Activated naive CD4-positive, alpha-beta T cell treated with anti-CD3 and anti-CD28 coated beads, Interleukin-2, amount 10 ng/mL, durations not matched to agents 5 hours and 36 hours (primary cell): Measurements from ENCODE around the gene CCR2. TPM values are rescaled to one million over a fixed set of nuclear protein-coding genes. Genes with fewer than 3 reads are reported as not detected.

Experiments
- total RNA-seq, 2 experiments: library from RNA; stranded (reverse); gene quantifications; one replicate each; pipeline ENCODE4 v1.2.3, GENCODE V29; 2021

The CCR2 gene
- total RNA-seq, result 10 to 100 TPM; 57.8 to 60.5 TPM

DNA sequence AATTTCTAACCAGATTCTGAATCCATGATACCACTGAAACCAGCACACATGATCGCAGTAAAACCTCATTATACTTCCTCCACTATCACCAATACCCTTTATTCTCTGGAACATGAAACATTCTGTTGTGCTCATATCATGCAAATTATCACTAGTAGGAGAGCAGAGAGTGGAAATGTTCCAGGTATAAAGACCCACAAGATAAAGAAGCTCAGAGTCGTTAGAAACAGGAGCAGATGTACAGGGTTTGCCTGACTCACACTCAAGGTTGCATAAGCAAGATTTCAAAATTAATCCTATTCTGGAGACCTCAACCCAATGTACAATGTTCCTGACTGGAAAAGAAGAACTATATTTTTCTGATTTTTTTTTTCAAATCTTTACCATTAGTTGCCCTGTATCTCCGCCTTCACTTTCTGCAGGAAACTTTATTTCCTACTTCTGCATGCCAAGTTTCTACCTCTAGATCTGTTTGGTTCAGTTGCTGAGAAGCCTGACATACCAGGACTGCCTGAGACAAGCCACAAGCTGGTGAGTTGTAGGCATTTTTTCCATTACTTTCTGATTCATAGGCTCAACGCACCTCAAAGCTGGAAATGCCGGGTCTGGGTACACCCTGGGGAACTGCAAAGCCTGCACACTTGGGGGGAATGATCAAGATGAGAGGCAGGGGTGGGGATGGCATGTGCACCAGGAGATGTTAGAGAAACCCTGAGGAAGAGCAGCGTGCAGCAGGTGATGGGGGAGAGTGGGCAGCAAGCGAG, at the start of gene CCR2:
Gene CCR2 (plus strand): TSS at position 465 of the 764 bp plus-strand sequence. CDS start 3,417 bp downstream, outside the sequence.

DNA sequence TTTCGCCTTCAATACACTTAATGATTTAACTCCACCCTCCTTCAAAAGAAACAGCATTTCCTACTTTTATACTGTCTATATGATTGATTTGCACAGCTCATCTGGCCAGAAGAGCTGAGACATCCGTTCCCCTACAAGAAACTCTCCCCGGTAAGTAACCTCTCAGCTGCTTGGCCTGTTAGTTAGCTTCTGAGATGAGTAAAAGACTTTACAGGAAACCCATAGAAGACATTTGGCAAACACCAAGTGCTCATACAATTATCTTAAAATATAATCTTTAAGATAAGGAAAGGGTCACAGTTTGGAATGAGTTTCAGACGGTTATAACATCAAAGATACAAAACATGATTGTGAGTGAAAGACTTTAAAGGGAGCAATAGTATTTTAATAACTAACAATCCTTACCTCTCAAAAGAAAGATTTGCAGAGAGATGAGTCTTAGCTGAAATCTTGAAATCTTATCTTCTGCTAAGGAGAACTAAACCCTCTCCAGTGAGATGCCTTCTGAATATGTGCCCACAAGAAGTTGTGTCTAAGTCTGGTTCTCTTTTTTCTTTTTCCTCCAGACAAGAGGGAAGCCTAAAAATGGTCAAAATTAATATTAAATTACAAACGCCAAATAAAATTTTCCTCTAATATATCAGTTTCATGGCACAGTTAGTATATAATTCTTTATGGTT, 17.1 kb downstream of the CCR2 start, which contains the start of gene CCR5:
Gene CCR5 (plus strand): TSS at position 108 of the 680 bp plus-strand sequence. CDS start 1,957 bp downstream, outside the sequence.

DNA sequence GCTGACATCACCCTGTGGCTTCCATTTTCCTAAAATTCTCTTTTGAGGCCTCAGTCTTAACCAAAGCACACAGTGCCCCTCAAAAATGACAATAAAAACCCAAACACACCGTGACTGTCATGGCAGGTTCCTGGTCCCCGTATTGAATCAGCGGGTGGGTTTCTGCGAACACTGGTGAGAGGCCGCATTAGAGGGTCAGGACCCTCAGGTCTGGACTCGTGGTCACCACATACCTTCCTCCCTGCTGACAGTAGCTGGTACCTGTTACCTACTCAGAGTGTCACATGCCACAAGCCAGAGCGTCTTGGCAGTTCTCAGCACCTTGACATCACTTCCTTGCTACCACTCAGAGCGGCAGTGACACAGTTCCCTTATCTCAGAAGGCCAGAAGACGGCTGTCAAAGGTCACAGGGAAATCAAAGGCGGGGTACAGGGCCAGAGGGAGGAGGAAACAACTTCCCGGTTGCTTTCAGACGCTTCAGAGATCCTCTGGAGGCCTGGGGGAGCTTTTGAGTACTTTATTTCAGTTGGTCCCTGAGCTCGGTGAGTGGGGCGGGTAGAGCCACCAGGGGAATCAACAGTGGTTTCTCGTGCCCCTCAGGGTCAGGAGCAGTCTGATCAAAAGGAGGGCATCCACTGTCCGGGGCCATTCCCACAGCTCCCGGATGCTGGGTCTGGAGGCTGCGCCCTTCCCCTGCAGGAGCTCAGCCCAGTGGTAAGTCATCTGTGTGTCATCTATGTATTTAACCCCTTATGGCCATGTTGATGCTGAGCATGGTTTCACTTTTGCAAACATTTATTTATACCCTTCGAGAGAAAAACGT, 53.1 kb downstream of the CCR2 start, which contains the start of the genes CCR5AS and CCRL2:
Gene CCR5AS (minus strand): TSS at position 279 of the 824 bp plus-strand sequence.
Gene CCRL2 (plus strand): TSS at position 472 of the 824 bp plus-strand sequence. CDS start 821 bp downstream, outside the sequence.

Other genes with a start within 250 kb of the CCR2 start
- gene CCR1, start 145.8 kb upstream of the CCR2 start, total RNA-seq, result 1 to 10 TPM; 1.5 to 2.0 TPM
- gene CCR3, start 111.7 kb upstream of the CCR2 start, total RNA-seq, result under 1 TPM in 1 of 2 experiments, not detected in 1; 0.19 TPM
- gene CCR5, start 16.8 kb downstream of the CCR2 start, total RNA-seq, result 10 to 100 TPM; 12.0 to 12.3 TPM
- gene CCRL2, start 53.1 kb downstream of the CCR2 start, total RNA-seq, result 1 to 10 TPM; 5.2 to 5.6 TPM
- not detected for gene LTF, start 110.8 kb downstream of the CCR2 start, total RNA-seq
- gene RTP3, start 143.9 kb downstream of the CCR2 start, total RNA-seq, result not detected
- under 1 TPM; 0.55 to 0.86 TPM for gene LRRC2, start 212.2 kb downstream of the CCR2 start, total RNA-seq